Measurements from ENCODE around the gene LRRC23. TPM values are rescaled to one million over a fixed set of nuclear protein-coding genes. Genes with fewer than 3 reads are reported as not detected.
"Not testable (repeated sequence)": the region's sequence is repeated elsewhere in the genome, so short reads cannot be mapped to it uniquely, and the experiment has no call there.

Gene LRRC23, protein sequence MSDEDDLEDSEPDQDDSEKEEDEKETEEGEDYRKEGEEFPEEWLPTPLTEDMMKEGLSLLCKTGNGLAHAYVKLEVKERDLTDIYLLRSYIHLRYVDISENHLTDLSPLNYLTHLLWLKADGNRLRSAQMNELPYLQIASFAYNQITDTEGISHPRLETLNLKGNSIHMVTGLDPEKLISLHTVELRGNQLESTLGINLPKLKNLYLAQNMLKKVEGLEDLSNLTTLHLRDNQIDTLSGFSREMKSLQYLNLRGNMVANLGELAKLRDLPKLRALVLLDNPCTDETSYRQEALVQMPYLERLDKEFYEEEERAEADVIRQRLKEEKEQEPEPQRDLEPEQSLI
- 2.6 and 4.1 TPM in 2 replicates for total RNA-seq (2012; rRNA removed)

DNA sequence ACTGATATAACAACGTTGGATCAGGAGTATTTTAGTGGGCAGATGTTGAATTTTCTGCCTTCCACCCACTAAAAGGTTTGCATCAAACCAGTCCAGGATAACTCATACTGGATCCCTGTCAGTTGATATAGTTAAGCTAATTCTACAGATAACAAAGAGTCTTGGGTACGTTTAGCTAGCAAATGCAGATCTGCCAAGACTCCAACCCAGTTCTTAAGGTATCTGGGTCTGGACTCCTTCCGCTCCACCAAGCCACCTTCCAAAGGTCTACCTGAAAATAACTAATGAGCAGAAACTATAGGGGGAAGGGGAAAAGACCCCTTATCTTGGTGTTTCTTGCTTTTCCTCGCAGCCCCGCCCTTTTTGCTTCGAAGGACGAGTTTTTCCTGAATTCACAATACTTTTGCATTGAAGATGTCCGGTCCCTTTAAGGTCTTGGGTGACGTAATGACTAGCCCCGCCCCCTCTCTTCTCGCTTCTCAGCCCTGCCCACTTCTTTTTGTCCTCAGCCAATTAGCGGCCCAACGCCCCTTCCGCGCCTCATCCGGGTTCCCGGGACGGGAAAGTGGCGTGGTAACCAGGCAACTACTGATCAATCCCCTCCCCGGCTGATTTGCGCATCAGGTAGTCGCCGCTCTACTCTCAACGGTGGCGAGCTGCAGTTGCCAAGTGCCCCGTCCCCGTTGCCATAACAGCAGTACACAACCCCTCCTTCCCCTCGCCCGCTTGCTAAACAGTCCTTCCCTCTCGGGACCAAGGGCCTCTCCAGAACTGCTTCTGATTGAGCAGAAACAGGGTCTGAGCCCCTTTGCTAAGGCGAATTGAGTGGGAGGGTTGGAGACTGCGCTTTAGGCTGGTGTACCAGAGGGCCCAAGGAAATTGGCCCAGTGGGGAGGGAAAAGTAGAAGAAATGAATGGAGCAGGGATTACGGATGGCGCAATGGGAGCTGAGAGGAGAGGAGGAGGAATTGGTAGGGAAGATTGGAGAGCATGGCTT, at the start of gene LRRC23:
TSS of gene LRRC23 (plus strand) at position 543 of the 997 bp plus-strand sequence. CDS start 812 bp downstream, outside the sequence.
- Histone ChIP-seq H3K4me1 (ENCODE audit: control insufficient read depth, insufficient read depth, low read length) (peaks cover 9% of the 10 kb centered on the region), H3K9me3 (replicated peaks; ENCODE audit: low read length) (no peaks in the 10 kb centered on the region), H3K9ac (ENCODE audit: low read depth, low read length) (peak within 1 kb of the TSS; percentile 84), H3K4me3 (ENCODE audit: low read length) (peak within 1 kb of the TSS; percentile 80), H3K4me2 (ENCODE audit: low read length) (peak within 1 kb of the TSS; percentile 88), H3K27me3 (ENCODE audit: control insufficient read depth, insufficient read depth, low read length) (no peaks in the 10 kb centered on the region), H3K36me3 (ENCODE audit: insufficient read depth, low read length) (no peaks in the 10 kb centered on the region)

DNA sequence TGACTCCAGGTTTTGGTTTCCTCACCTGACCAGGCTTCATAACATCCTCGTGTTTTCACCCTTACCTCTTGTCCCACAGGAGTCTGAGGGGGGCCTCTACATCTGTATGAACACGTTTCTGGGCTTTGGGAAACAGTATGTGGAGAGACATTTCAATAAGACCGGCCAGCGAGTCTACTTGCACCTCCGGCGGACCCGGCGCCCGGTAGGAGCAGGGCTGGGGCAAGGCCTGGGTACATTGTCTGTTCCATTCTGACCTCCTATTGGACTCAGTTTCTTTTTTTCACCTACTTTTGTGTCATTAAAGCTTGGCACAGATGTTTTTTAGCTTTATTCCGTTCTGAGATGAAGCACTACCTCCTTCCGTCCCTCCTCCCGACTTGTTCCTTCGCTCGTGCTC, 49.3 kb upstream of the LRRC23 start:
- Histone ChIP-seq H3K4me3 (ENCODE audit: low read length) (no peak overlapping the region), H3K9me3 (replicated peaks; ENCODE audit: low read length) (no peaks in the 10 kb centered on the region), H3K4me1 (ENCODE audit: control insufficient read depth, insufficient read depth, low read length) (peaks cover 19% of the 10 kb centered on the region), H3K4me2 (ENCODE audit: low read length) (no peak overlapping the region), H3K9ac (ENCODE audit: low read depth, low read length) (no peak overlapping the region), H3K36me3 (ENCODE audit: insufficient read depth, low read length) (peaks cover 54% of the 10 kb centered on the region), H3K27me3 (ENCODE audit: control insufficient read depth, insufficient read depth, low read length) (no peaks in the 10 kb centered on the region)

DNA sequence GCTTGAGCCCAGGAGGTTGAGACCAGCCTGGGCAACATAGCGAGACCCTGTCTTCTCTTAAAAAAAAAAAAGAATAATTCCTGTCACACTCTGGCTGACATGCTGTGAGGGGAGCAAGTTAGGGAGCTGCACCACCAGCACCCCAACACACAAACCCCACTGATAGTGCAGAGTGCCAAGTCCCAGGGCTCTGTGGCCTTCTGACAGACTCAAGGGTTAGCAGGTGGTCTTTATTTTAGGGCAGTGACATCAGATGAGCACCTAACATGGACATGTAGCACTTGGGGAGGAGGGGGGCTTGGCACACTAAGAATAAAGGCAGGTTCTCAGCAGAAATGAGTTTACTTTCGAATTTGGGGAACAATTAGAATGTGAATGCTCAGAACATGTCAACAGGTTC, 45.8 kb upstream of the LRRC23 start:
- Histone ChIP-seq H3K4me3 (ENCODE audit: low read length) (no peak overlapping the region), H3K27me3 (ENCODE audit: control insufficient read depth, insufficient read depth, low read length) (no peaks in the 10 kb centered on the region), H3K4me1 (ENCODE audit: control insufficient read depth, insufficient read depth, low read length) (peaks cover 4% of the 10 kb centered on the region), H3K4me2 (ENCODE audit: low read length) (no peak overlapping the region), H3K9me3 (replicated peaks; ENCODE audit: low read length) (no peaks in the 10 kb centered on the region), H3K9ac (ENCODE audit: low read depth, low read length) (no peak overlapping the region), H3K36me3 (ENCODE audit: insufficient read depth, low read length) (peaks cover 89% of the 10 kb centered on the region)

DNA sequence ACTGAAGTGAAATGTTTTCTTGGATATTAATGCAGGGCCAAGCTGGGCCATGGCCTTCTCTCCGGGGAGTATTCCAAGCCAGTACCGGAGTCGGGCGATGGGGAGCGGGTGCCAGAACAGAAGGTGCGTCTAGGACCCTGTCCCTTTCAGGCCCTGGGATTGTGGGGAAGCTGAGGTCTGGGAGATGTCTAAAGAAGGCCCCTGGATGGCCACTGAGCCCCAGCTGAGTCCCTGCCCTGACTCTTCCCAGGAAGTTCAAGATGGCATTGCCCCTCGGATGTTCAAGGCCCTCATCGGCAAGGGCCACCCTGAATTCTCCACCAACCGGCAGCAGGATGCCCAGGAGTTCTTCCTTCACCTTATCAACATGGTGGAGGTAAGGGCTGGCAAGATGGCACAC, 44.5 kb upstream of the LRRC23 start:
- Histone ChIP-seq H3K9ac (ENCODE audit: low read depth, low read length) (no peak overlapping the region), H3K4me1 (ENCODE audit: control insufficient read depth, insufficient read depth, low read length) (no peaks in the 10 kb centered on the region), H3K27me3 (ENCODE audit: control insufficient read depth, insufficient read depth, low read length) (no peaks in the 10 kb centered on the region), H3K9me3 (replicated peaks; ENCODE audit: low read length) (no peaks in the 10 kb centered on the region), H3K36me3 (ENCODE audit: insufficient read depth, low read length) (peaks cover 93% of the 10 kb centered on the region), H3K4me2 (ENCODE audit: low read length) (no peak overlapping the region), H3K4me3 (ENCODE audit: low read length) (no peak overlapping the region)

DNA sequence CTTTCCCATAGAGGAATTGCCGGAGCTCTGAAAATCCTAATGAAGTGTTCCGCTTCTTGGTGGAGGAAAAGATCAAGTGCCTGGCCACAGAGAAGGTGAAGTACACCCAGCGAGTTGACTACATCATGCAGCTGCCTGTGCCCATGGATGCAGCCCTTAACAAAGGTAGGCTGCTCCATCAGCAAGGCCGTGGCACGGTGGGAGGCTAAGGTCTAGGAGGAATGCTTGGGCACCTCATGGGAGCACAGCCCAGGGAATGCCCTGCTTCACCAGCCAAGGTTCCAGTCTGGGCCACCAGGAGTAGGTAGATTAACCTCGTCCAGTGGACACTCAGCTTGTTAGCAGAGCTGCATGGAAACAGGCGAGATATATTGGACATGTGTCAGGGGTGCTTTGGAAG, 43.7 kb upstream of the LRRC23 start:
- no peaks in the 10 kb centered on the region for H3K9me3 ChIP-seq (replicated peaks; ENCODE audit: low read length)
- no peak overlapping the region for H3K9ac ChIP-seq (ENCODE audit: low read depth, low read length)
- no peaks in the 10 kb centered on the region for H3K4me1 ChIP-seq (ENCODE audit: control insufficient read depth, insufficient read depth, low read length)
- H3K36me3 ChIP-seq (ENCODE audit: insufficient read depth, low read length), result peaks cover 91% of the 10 kb centered on the region
- no peak overlapping the region for H3K4me3 ChIP-seq (ENCODE audit: low read length)
- H3K4me2 ChIP-seq (ENCODE audit: low read length), result no peak overlapping the region
- no peaks in the 10 kb centered on the region for H3K27me3 ChIP-seq (ENCODE audit: control insufficient read depth, insufficient read depth, low read length)

DNA sequence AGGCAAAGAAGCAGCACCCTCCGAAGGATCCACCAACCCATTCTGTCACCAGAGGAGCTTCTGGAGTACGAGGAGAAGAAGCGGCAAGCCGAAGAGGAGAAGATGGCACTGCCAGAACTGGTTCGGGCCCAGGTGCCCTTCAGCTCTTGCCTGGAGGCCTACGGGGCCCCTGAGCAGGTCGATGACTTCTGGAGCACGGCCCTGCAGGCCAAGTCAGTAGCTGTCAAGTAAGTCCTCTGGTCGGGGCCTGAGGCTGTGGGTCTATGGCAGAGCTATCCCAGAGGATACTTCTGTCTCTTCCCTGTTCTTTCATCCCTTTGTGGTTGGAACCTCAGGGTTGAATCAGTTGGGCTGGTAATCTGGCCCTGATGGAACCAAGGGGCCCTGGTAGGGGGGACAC, 43.2 kb upstream of the LRRC23 start:
- H3K4me1 ChIP-seq (ENCODE audit: control insufficient read depth, insufficient read depth, low read length), result peaks cover 3% of the 10 kb centered on the region
- H3K9me3 ChIP-seq (replicated peaks; ENCODE audit: low read length), result no peaks in the 10 kb centered on the region
- no peak overlapping the region for H3K4me2 ChIP-seq (ENCODE audit: low read length)
- no peak overlapping the region for H3K9ac ChIP-seq (ENCODE audit: low read depth, low read length)
- H3K27me3 ChIP-seq (ENCODE audit: control insufficient read depth, insufficient read depth, low read length), result no peaks in the 10 kb centered on the region
- no peak overlapping the region for H3K4me3 ChIP-seq (ENCODE audit: low read length)
- peaks cover 90% of the 10 kb centered on the region for H3K36me3 ChIP-seq (ENCODE audit: insufficient read depth, low read length)

DNA sequence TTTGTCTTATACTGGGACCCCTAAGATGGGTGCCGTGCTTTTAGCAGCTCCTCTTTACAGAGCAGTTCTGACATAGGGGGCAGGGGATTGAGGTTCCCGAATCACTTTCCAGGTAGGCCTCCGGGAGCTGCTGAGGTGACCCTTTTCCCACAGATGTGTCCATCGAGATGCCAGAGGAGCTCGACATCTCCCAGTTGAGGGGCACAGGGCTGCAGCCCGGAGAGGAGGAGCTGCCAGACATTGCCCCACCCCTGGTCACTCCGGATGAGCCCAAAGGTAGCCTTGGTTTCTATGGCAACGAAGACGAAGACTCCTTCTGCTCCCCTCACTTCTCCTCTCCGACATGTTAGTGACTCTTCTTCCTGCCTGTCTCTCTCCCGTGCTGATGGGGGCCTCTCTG, 41.6 kb upstream of the LRRC23 start:
- Histone ChIP-seq H3K4me1 (ENCODE audit: control insufficient read depth, insufficient read depth, low read length) (peaks cover 11% of the 10 kb centered on the region), H3K9ac (ENCODE audit: low read depth, low read length) (no peak overlapping the region), H3K9me3 (replicated peaks; ENCODE audit: low read length) (no peaks in the 10 kb centered on the region), H3K4me3 (ENCODE audit: low read length) (no peak overlapping the region), H3K4me2 (ENCODE audit: low read length) (no peak overlapping the region), H3K36me3 (ENCODE audit: insufficient read depth, low read length) (peaks cover 74% of the 10 kb centered on the region), H3K27me3 (ENCODE audit: control insufficient read depth, insufficient read depth, low read length) (no peaks in the 10 kb centered on the region)

DNA sequence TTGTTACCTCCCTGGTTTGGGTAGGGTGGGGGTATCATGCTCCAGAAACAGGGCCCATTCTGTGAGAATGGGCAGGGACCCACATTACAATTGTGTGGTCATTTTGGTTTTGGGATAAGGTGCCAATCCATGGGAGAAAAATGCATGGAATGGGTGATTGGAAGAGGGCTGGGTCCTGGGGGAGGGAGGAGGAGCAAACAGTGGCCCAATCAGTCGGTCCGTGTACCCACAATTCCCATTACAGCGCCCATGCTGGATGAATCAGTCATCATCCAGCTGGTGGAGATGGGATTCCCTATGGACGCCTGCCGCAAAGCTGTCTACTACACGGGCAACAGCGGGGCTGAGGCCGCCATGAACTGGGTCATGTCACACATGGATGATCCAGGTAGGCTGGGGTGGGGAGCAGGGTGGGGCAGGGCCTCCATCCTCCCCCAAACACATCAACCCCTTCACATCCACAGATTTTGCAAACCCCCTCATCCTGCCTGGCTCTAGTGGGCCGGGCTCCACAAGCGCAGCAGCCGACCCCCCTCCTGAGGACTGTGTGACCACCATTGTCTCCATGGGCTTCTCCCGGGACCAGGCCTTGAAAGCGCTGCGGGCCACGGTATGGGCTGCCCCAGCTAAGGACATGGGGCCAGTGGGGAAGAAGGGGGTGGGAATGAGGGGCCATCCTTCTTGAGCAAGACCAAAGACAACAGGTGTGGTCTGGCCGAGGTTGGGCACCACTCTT, 40.9 kb upstream of the LRRC23 start:
- Histone ChIP-seq H3K27me3 (ENCODE audit: control insufficient read depth, insufficient read depth, low read length) (no peaks in the 10 kb centered on the region), H3K4me1 (ENCODE audit: control insufficient read depth, insufficient read depth, low read length) (peaks cover 12% of the 10 kb centered on the region), H3K9me3 (replicated peaks; ENCODE audit: low read length) (no peaks in the 10 kb centered on the region), H3K9ac (ENCODE audit: low read depth, low read length) (no peak overlapping the region), H3K4me2 (ENCODE audit: low read length) (no peak overlapping the region), H3K36me3 (ENCODE audit: insufficient read depth, low read length) (peaks cover 67% of the 10 kb centered on the region), H3K4me3 (ENCODE audit: low read length) (no peak overlapping the region)

DNA sequence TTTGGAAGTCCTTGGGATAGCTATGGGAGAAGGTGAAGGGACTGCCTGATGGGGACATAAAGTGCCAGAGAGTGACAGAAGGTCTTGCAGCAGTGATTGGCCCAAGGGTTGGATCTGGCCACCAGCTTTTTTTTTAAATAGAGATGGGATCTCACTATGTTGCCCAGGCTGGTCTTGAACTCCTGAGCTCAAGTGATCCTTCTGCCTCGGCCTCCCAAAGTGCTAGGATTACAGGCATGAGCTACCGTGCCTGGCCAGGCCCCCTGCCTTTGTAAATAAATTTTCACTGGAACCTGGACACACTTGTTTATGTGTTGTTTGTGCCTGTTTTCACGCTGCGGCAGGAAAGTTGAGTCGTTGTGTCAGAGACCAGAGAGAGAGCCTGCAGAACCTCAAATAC, 39.3 kb upstream of the LRRC23 start:
- not testable (repeated sequence) for H3K27me3 ChIP-seq (ENCODE audit: control insufficient read depth, insufficient read depth, low read length); H3K9me3 ChIP-seq (replicated peaks; ENCODE audit: low read length); H3K4me2 ChIP-seq (ENCODE audit: low read length); H3K4me3 ChIP-seq (ENCODE audit: low read length); H3K9ac ChIP-seq (ENCODE audit: low read depth, low read length)
- peaks cover 70% of the 10 kb centered on the region for H3K36me3 ChIP-seq (ENCODE audit: insufficient read depth, low read length)
- H3K4me1 ChIP-seq (ENCODE audit: control insufficient read depth, insufficient read depth, low read length), result peaks cover 27% of the 10 kb centered on the region

DNA sequence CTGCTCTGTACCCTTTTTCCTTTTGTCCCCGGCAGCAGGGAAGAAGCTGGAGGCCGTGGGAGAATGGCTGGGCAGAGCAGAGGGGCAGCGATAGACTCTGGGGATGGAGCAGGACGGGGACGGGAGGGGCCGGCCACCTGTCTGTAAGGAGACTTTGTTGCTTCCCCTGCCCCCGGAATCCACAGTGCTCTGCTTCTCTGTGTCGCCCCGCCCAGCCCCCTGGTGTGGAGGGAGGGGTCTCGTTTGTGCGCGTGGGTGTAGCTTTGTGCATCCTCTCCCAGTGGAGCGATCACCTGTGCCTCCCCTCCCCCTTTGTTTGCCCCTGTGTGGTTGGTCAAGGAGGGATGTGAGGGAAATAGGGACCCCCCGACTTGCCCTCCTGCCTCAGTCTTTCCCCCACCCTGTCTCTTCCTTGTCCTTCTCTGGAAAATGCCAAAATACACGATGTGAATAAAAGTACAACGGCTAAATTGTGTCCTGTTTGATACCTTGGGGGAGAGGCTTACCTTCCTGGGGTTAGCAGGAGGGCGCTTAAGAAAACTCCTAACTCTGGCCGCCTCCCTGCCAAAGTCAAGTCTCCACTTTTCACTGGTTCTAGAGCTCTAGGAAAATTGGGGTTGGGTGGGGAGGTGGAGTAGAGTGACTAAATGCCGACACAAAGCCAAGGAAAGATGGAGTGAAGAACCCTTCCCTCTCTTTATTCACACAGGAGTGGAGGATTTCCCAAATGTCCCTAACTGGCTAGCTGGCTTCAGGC, 38.3 kb upstream of the LRRC23 start:
- peak overlapping the region; percentile 97 for H3K4me3 ChIP-seq (ENCODE audit: low read length)
- H3K9me3 ChIP-seq (replicated peaks; ENCODE audit: low read length), result no peaks in the 10 kb centered on the region
- peaks cover 70% of the 10 kb centered on the region for H3K36me3 ChIP-seq (ENCODE audit: insufficient read depth, low read length)
- H3K27me3 ChIP-seq (ENCODE audit: control insufficient read depth, insufficient read depth, low read length), result no peaks in the 10 kb centered on the region
- peak overlapping the region; percentile 77 for H3K9ac ChIP-seq (ENCODE audit: low read depth, low read length)
- H3K4me2 ChIP-seq (ENCODE audit: low read length), result peak overlapping the region; percentile 86
- peaks cover 36% of the 10 kb centered on the region for H3K4me1 ChIP-seq (ENCODE audit: control insufficient read depth, insufficient read depth, low read length)
